GM18858 (cell line): ENCODE measurements around the gene KLF13.

ENCODE experiments used
- ATAC-seq: cut with Tn5 transposase; IDR thresholded peaks from one replicate; pipeline ENCODE4 v1.9.1; 2021; ENCODE audit not compliant: unreplicated experiment

Gene KLF13

DNA sequence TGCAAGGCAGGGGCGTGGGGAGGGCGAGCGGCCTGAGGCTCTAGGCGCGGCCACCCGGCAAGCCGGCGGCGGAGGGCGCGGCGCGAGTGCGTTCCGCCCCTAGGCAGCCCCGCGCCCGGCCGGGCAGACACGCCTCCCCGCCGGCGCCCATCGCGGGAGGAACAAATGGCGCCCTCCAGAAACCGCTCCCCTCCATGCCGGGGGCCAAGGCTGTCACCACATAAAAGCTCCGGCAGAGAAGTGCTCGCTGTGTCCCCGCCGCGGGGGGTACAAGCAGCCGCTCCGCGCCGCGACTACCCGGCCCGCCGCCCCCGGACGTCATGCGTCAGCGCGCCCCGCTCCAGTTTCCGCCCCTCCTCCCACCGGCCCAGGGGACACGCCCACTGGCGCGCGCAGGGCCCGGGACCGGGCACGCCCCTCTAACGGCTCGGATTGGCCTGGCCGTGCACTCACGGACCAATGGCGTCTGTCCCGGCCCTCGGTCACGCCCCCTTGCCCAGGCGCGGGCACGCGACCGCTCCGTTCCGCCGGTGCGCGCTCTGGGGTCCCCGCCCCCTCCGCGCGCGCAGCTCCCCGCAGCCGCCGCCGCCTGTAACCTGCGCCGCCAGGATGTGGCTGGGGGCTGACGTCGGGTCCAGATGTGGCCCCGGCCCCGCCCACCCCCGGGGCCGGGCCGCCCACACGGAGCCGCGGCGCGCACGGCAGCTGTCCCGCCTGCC is at the start of gene KLF13:
Gene KLF13 (plus strand): TSS at position 680 of the 719 bp plus-strand sequence. CDS start 378 bp downstream, outside the sequence.
- peak; percentile 46 for ATAC-seq

DNA sequence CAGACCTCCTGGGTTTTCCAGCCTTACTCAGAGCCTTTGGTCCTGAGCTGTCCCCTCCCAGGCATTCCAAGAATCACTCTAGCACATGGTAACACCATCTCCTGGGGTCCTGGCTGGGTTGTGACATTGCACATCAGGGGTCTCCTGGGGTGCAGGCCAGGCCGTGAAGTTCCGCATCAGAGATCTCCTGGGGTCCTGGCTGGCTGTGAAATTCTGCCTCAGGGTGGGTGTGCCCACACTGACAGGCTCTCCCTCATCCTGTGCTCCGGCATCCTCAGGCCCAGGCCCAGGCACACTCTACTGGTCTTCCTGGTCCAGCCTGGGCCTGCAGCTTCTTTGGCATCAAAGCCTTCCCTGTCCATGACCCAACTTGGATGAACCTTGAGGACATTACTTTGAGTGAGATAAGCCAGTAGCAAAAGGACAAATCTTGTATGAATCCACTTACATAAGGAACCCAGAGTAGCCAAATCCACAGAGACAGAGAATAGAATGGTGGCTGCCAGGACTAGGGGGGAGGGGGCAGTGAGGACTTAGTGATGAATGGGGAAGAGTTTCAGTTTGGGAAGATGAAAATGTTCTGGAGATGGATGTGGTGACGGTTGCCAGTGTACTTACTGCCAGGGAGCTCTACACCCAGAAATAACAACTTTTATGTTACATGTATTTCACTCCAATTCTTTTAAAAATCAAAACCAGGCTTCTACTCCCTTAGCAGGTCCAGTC is 49.1 kb upstream of the KLF13 start:
- no peak for ATAC-seq

DNA sequence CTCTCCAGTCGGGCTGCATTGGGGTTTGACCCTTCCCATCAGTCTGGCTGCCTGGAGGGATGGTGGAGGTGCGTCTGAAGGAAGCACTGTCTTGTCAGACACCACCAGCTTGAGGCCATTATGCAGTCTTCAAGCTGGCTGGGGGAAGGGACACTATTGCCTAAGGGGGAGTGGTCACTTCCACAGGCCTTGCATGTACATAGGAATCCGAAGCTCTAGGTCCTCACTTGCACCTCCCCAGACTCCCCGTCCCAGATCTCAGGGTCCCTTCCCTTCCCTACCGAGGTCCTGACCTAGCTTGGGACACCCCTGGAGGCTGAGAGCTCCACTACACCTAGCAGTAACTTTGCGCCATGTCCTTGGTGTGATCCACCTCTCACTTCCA is 48.6 kb upstream of the KLF13 start:
- no peak for ATAC-seq

DNA sequence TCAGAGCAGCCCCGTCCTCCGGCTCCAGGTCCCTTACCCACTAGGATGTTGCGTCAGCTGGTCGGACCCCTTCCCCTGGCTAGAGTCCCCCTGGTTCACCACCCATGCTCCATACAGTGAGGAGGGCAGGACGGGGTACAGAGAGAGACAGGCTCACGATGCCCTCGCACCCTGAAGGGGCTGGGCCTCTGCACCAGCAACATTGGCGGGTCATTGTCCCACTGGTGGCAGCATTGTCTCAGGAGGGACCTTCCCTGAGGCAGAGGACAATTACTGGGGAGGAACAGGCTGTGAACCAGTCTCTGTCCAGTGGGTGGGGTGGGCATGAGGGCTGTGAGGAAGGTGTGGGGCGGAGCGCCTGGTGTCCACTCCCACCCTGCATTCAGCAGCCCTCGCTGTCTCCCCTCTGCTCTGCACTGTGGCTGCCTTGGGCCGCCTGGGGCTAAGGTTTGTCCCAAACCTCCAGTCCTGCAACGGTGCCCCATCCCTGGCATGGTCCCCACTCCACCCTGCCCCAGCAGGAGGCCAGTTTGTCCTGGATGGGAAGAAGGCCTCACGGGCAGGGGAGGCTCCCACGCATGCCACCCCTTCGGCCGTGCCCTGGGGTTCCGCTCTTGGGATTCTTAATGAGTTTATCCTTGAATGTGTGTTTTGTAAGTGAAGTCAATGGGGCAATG is 48.0 kb upstream of the KLF13 start:
- ATAC-seq, result no peak

DNA sequence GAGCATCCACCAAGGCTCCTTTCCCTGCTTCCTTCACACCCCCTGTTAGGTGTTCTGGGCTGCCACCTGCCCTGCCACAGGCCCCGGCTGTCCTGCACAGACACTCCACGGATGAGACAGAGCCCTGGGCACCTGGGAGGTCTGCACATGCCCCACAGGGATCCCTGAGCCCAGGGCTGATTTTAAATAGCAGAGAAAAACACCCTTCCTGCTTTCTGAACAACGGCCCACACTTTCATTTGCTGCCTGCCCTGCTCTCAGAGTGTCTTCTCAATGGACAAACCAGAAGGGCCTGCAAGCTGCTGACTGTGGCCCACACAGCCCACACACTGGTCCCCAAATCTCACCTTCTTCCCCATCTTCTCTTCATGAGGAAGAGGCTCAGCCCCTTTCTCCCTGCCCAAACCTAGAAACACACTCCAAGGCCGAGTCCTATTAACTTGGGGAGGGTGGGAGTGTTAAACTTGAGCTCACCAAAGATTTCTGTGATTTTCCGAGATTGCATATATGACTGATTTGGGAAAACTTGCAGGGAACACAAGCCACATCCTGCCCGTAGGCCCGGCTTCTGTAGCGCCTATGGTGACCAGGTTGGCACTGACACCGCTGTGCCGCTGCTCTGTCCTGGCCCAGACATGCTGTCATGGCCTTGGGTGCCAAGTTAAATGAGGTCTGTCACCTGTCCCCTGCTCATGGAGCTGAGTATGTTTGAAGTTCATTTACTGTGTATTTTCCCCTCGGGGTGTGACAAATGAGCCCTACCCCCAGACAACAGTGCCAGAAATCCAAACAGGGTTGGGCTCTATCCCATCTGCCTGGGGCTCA is 47.2 kb upstream of the KLF13 start:
- no peak for ATAC-seq

DNA sequence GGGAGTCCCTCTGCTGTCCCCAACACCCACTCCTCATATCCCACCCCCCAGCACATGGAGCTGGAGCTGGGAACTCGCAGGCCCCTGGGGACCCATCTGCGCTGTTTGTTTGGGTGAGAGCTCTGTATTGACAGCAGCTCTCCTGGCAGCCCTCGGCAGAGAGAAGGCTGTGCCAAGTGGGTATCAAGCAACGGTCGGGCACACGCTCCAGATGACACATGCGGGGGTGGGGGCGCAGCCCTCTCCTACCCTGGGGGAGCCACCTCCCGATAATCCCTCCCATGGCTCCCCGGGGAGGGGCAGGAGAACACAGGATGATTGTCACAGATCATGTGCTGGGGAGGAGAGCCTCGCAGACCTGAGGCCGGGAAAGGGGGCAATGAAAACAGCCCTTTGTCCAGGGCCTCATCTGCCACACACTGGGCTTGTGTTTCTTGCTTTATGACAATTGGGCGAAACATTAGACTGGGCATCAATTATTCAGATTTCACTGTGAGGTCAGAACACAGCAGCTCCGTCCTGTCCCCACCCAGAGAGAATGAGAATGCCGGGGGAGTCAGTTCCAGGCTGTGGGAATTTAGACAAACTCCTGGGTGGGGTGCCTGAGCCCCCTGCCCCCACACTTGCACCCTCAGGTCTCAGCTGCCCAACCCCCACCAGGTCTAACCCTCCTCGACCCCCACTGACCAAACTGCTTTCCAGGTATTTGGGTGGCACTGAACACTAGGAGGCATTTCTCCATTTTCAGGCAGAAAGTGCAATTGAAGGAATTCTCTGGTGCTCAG is 46.4 kb upstream of the KLF13 start:
- no peak for ATAC-seq

DNA sequence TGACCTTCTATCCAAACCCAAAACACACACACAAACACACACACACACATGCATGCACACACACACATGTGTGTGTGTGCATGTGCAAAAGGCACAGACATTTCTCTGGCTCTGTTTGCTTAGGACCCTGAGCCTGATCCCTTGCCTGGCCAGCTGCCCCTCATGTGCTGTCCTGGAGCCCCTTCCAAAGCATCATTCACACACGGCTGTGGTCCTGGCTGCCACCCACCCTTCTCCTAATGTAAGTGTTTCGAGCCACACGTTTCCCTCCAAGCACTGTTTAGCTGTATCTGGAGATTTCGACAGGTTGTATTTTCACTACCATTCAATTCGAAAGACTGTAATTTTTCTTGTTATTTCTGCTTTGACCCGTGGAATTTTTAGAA is 45.8 kb upstream of the KLF13 start:
- no peak for ATAC-seq

DNA sequence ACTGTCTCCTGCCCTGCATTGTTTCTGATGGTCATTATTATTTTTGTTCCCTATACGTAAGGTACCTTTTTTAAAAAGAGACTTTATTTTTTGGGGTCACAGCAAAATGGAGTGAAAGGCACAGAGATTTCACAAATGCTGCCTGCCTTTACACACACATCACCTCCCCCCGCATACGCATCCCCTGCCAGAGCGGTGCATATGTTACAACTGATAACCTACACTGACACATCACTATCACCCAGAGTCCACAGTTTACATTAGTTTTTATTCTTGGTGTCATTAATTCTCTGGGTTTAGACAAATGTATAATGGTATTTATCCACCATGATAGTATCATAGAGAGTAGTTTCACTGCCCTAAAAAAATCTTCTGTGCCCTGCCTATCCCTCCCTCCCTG is 43.6 kb upstream of the KLF13 start:
- no peak for ATAC-seq

DNA sequence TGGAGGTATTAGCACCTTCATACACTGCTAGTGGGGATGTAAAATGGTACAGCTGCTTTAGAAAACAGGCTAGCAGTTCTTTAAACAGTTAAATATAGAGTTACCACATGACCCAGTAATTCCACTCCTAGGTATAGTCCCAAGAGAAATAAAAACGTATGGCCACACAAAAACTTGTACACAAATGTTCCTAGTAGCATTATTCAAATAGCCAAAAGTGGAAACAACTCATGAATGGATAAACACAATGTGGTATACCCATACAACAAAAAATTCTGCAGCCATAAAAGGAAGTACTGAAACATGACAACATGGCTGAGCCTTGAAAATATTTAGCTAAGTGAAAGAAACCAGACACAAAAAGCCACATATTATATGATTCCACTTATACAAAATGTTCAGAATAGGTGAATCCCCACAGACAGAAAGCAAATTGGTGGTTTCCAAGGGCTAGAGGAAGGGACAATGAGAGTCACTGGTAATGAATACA is 40.8 kb upstream of the KLF13 start:
- peak; percentile 57 for ATAC-seq

DNA sequence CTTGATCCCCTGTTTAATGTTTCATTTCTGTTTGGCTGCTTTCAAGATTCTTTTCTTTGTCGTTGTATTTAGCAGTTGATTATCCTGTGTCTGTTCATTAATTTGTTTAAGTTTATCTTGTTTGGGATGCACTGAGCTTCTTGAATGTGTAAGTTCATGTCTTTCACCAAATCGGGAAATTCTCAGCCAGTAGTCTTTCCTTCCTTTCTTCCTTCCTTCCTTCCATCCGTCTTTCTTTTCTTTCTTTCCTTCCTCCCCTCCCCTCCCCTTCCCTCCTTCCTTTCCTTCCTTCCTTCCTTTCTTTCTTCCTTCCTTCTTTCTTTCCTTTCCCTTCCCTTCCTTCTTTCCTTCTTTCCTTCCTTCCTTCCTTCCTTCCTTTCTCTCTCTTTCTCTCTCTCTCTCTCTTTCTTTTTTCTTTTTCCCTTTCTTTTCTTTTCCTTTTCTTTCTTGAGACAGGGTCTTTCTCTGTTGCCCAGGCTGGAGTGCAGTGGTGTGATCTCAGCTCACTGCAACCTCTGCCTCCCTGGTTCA is 35.5 kb upstream of the KLF13 start:
- no peak for ATAC-seq

DNA sequence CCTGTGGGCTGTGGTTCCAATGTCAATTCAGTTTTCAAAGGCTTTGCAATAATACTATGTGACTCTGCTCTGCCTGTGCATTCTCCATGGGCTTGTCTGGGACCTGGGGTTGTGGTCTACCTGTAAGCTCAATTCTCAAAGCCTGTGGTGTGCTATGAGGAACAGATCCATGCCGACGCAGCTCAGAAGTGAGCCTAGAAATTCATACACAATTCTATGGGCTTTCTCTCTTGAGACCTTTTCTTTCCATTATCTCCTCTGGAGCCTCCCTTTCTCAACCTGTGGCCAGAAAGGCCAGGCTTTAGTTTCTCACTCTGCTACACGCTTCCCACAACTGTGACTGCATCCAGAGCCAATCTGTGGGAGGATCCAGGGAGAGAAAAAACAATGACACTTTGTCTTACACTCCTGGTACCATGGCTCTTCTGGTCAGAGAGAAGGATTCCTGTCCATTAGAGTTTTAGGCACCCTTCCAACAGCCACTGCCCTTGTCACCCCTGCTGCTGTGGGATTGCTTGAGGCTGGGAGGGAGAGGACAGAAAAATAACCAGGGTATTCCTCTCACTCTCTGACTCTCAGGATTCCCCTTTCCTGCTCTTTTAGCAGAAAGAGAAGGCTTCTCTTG is 34.1 kb upstream of the KLF13 start:
- ATAC-seq, result no peak

DNA sequence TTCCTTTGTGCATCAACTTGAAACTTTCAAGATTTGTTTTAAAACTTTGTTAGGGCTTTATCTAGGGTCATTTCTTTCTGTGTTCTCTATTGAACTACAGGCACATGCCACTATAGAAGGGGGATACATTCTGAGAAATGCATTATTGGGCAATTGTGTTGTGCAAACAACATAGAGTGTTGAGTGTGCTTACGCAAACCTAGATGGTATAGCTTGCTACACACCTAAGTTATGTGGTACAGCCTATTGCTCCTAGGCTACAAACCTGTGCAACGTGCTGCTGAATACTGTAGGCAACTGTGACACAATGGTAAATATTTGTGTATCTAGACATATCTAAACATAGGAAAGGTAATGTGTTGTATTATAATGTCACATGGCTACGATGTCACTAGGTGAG is 33.0 kb upstream of the KLF13 start:
- no peak for ATAC-seq

DNA sequence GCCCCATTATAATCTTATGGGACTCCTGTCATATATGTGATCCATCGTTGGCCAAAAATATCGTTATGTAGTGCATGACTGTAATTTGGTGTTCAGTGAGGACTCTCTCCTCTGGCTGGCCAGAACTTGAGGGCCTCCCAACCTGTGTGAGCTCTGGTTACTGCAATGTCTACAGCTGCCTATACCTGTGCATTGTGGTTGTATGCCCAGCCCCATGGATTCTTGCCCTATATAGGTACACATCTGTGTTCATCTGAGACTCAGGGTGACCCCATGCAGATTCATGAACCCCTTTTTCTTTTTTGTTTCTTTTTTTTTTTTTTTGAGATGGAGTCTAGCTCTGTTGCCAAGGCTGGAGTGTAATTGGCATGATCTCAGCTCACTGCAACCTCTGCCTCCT is 32.6 kb upstream of the KLF13 start:
- no peak for ATAC-seq

DNA sequence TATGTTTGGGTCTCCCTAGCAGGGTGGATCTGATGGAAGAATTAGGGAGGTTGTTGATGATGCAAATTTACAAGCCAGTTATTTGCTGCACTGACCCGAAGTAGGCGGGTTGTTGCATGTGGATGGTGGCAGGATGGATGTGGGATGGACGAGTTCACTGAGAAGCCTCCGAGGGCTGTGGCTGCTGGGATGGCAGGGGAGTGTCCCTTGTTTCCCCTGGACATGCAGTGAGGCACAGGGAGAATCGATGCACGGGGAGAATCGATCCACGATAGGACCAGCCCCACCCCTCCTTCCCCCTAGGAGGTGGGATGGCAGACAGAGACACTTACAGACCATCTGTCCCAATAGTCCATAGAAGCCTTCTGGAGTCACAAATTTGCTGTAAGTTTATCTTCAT is 31.0 kb upstream of the KLF13 start:
- ATAC-seq, result no peak

DNA sequence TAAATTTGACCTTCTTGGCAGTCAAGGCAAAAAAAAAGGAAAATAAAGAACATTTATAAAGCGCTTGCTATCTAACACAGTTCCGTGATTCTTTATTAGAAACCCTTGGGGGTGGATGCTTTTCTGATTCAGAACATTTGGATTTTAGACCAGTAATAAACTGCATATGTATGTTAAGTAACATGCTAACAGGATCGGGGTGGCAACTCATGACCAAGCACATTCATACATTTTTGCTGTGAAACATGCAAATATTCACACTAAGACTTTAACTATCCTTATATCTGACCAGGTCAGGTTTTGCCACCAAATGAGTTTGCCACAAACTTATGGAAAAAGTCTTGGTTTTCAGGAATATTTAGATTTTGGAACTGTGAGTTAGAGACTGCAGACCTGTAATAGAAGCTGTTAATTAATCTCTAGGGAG is 30.4 kb upstream of the KLF13 start:
- ATAC-seq, result no peak

DNA sequence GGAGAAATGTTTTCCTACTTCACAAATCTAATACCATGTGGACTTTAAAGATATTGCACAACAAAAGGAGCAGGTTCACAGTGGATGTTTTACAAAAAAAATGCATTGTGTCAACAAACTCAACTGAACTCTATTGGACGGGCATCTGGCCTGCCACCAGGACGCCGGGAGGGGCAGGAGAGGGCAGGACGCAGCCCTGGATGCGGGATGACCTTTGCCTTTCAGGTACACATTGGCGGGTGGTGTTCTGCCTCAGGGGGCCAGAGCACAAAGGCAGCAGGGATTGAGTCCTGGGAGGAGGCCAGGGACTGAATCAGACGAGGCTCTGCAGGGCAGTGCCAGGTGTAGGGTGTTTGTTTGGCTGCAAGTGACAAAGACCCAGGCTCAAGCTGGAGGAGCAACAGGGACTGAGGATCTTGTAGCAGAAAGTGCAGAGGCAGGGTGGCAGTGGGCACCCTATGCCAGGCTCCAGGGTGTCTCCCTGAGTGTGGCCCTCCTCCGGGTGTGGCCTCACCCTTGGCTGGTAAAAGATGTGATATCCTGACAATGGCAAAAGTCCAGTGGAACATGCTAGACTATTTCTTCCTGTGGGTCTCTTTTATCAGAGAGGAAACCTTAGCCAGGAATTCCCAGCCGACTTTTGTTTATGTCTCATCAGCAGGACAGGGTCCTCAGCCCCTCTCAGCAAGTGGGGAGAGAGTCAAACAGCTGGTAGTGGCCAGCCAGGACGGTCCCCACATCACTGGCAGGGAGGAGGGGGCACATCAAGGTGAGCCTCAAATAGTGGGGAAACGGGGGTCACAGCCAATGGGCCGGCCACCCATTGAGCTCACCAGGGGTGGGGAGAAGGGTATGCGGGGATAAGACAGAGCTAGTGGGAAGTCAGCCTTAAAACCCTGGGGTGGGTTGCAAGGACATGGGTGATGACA is 29.7 kb upstream of the KLF13 start:
- ATAC-seq, result no peak

DNA sequence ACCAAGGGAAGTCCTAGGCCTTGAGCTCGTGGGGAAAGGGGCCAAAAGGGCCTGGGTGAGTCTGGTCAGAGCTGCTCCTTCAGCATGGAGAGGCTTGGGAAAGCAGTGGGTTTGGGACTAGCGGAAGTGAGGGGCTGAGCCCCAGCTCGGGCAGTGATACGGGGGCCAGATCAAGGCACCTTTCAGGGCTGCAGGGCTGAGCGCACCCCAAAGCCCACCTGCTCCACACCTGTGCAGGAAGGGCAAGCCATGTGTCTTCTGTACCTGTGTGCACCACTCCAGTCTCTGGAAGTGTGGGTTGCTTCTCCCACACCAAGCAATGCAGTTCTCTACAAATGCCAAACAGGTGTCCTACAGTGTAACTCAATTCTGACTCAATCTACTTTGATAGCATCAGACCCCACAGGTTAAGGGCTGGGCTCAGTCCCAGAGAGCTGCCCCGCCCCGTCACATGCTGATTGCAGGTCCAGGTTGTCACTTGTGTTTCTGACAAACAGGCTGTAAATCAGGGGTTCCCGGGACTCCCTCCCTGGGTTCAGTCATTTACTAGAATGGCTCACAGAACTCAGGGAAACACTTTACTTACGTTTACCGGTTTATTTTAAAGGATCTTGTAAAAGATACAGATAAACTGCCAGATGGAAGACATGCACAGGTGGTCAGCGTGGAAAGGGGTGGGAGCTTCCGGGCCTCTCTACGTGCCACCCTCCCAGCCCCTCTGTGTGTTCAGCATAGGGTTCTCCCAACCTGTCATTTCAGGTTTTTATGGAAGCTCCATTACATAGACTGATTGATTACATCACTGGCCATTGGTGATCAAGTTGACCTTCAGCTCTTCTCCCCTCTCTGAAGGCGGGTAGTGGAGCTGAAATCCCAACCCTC is 28.8 kb upstream of the KLF13 start:
- ATAC-seq, result no peak
